ENCODE measurements around the gene KCNQ1OT1. TPM values are rescaled to one million over a fixed set of nuclear protein-coding genes. Genes with fewer than 3 reads are reported as not detected.
A peak's percentile ranks its signal among the peaks of the same experiment; 100 is the strongest.

Gene KCNQ1OT1
- total RNA-seq, 1 donor from 2014 or later, result 2.3 TPM

DNA sequence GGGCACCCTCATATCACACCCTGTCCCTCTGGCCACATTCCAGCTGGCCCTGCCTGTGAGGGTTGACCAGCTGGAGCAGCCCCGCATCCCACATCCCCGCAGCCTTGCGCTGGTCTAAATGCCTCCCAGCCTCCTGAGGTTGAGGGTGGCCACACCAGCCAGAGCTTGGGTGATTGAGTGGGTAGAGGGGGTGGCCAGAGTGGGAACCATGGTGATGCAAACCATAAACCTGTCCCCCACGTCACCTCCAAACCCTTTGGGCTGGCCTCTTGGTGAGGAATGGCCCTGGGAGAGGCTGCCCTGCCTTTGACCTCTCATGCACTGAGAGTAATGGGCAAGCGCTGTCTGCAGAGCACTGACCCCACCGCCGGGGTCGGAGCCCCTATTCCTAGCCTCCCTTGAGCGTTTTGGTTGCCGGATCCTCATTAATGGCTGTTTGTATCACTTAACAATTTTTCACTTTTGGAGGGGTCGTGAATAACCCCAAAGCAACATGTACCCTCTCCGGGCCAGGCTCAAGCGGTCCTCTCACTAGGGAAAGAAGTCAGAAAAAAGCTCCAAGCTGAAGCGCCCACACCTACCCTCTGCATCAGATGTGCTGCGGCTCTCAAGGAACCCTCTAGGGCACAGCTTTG lies 16.0 kb upstream of the KCNQ1OT1 start:
- no peak overlapping the region for H3K4me2 ChIP-seq
- no peak overlapping the region for H3K9ac ChIP-seq
- H3K4me1 Mint-ChIP-seq, result peaks cover 28% of the 10 kb centered on the region
- H3F3A ChIP-seq (ENCODE audit: low read depth), result peaks cover 17% of the 10 kb centered on the region
- no peak overlapping the region for H3K27ac Mint-ChIP-seq
- no peaks in the 10 kb centered on the region for H3K79me2 ChIP-seq (ENCODE audit: low read depth)
- DNase-seq (ENCODE audit: low spot score), result no peak
- no peaks in the 10 kb centered on the region for H3K36me3 ChIP-seq
- H3K9me3 Mint-ChIP-seq, result peaks cover 8% of the 10 kb centered on the region
- no peak overlapping the region for H3K4me3 ChIP-seq
- no peak overlapping the region for H3K27ac ChIP-seq
- H3K9me3 ChIP-seq (ENCODE audit: low read depth), result no peaks in the 10 kb centered on the region
- H2AFZ ChIP-seq (replicated peaks), result no peak overlapping the region
- H3K27me3 ChIP-seq, result peaks cover 100% of the 10 kb centered on the region
- TF ChIP-seq EZH2phosphoT487 (IDR thresholded peaks at IDR 0.05) (no peak), EZH2 (IDR thresholded peaks at IDR 0.05) (no peak)
- TF ChIP-seq, protein P1, sequence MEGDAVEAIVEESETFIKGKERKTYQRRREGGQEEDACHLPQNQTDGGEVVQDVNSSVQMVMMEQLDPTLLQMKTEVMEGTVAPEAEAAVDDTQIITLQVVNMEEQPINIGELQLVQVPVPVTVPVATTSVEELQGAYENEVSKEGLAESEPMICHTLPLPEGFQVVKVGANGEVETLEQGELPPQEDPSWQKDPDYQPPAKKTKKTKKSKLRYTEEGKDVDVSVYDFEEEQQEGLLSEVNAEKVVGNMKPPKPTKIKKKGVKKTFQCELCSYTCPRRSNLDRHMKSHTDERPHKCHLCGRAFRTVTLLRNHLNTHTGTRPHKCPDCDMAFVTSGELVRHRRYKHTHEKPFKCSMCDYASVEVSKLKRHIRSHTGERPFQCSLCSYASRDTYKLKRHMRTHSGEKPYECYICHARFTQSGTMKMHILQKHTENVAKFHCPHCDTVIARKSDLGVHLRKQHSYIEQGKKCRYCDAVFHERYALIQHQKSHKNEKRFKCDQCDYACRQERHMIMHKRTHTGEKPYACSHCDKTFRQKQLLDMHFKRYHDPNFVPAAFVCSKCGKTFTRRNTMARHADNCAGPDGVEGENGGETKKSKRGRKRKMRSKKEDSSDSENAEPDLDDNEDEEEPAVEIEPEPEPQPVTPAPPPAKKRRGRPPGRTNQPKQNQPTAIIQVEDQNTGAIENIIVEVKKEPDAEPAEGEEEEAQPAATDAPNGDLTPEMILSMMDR (IDR thresholded peaks at IDR 0.05), result no peak
- H4K20me1 ChIP-seq (ENCODE audit: low read depth), result peaks cover 7% of the 10 kb centered on the region
- peaks cover 27% of the 10 kb centered on the region for H3K4me1 ChIP-seq
- H3K4me3 Mint-ChIP-seq, result peak overlapping the region; percentile 41
- H3K27me3 Mint-ChIP-seq (ENCODE audit: insufficient read depth, low read depth), result peaks cover 30% of the 10 kb centered on the region
- no peaks in the 10 kb centered on the region for H3K36me3 Mint-ChIP-seq

DNA sequence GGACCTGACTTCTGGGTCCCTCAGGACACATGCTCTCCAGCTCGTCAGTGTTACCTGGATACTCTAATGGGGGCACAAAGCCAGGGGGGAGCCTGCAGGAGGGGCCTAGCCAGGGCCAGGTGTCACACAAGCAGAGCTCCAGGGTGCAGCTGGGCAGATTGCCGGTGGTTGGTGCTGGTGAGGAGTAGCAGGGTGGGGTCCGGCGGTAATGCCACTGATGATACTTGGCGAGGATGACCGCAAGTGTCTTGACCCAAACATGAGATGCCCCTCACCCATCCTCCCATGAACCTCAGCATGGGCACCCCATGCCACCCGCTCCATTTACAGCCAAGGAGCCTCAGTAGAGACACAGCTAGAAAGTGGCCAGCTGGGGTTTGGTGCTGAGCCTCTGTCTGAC lies 15.1 kb upstream of the KCNQ1OT1 start:
- peaks cover 15% of the 10 kb centered on the region for H3K9me3 Mint-ChIP-seq
- no peak overlapping the region for H2AFZ ChIP-seq (replicated peaks)
- H3K4me2 ChIP-seq, result no peak overlapping the region
- no peaks in the 10 kb centered on the region for H3K36me3 ChIP-seq
- peaks cover 8% of the 10 kb centered on the region for H3F3A ChIP-seq (ENCODE audit: low read depth)
- H3K9me3 ChIP-seq (ENCODE audit: low read depth), result no peaks in the 10 kb centered on the region
- no peak overlapping the region for H3K9ac ChIP-seq
- no peaks in the 10 kb centered on the region for H3K36me3 Mint-ChIP-seq
- H3K27me3 Mint-ChIP-seq (ENCODE audit: insufficient read depth, low read depth), result peaks cover 28% of the 10 kb centered on the region
- DNase-seq (ENCODE audit: low spot score), result no peak
- H3K79me2 ChIP-seq (ENCODE audit: low read depth), result no peaks in the 10 kb centered on the region
- peaks cover 18% of the 10 kb centered on the region for H3K4me1 Mint-ChIP-seq
- no peak overlapping the region for H3K4me3 ChIP-seq
- H3K4me3 Mint-ChIP-seq, result no peak overlapping the region
- no peak overlapping the region for H3K27ac Mint-ChIP-seq
- H3K27ac ChIP-seq, result no peak overlapping the region
- peaks cover 18% of the 10 kb centered on the region for H3K4me1 ChIP-seq
- TF ChIP-seq EZH2phosphoT487 (IDR thresholded peaks at IDR 0.05), result no peak
- TF ChIP-seq EZH2 (IDR thresholded peaks at IDR 0.05), result no peak
- TF ChIP-seq, protein P1 (IDR thresholded peaks at IDR 0.05), result no peak
- H4K20me1 ChIP-seq (ENCODE audit: low read depth), result no peaks in the 10 kb centered on the region
- H3K27me3 ChIP-seq, result peaks cover 100% of the 10 kb centered on the region

DNA sequence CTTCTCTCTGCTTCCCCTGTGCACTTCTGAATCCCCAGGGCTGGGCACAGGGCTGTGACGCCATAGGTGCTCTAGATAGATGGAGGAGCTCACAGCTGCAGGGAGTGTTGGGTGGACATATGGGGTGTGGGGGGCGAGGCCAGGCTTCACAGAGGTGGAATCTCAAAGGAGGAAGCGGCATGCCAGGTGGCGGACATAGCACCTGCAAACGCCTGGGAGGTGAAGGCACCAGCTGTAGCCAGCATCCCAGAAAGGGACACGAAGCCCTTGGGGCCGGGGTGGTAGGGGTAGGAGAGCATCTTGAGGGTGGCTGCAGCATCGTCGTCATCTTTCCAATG lies 14.6 kb upstream of the KCNQ1OT1 start:
- peaks cover 17% of the 10 kb centered on the region for H3K9me3 Mint-ChIP-seq
- no peaks in the 10 kb centered on the region for H3K9me3 ChIP-seq (ENCODE audit: low read depth)
- peaks cover 17% of the 10 kb centered on the region for H3K4me1 Mint-ChIP-seq
- no peaks in the 10 kb centered on the region for H3K36me3 Mint-ChIP-seq
- peaks cover 32% of the 10 kb centered on the region for H3K27me3 Mint-ChIP-seq (ENCODE audit: insufficient read depth, low read depth)
- no peaks in the 10 kb centered on the region for H3K79me2 ChIP-seq (ENCODE audit: low read depth)
- H3F3A ChIP-seq (ENCODE audit: low read depth), result peaks cover 3% of the 10 kb centered on the region
- no peak overlapping the region for H3K9ac ChIP-seq
- H3K36me3 ChIP-seq, result no peaks in the 10 kb centered on the region
- no peak overlapping the region for H3K4me2 ChIP-seq
- H2AFZ ChIP-seq (replicated peaks), result no peak overlapping the region
- H3K4me1 ChIP-seq, result peaks cover 13% of the 10 kb centered on the region
- peaks cover 100% of the 10 kb centered on the region for H3K27me3 ChIP-seq
- no peak for DNase-seq (ENCODE audit: low spot score)
- H3K4me3 ChIP-seq, result no peak overlapping the region
- TF ChIP-seq, protein P1 (IDR thresholded peaks at IDR 0.05), result no peak
- TF ChIP-seq EZH2 (IDR thresholded peaks at IDR 0.05) (no peak), EZH2phosphoT487 (IDR thresholded peaks at IDR 0.05) (no peak)
- H3K27ac ChIP-seq, result no peak overlapping the region
- no peaks in the 10 kb centered on the region for H4K20me1 ChIP-seq (ENCODE audit: low read depth)
- H3K27ac Mint-ChIP-seq, result no peak overlapping the region
- H3K4me3 Mint-ChIP-seq, result no peak overlapping the region
